ENCODE results near the gene CAMK1G.

CAMK1G gene

DNA sequence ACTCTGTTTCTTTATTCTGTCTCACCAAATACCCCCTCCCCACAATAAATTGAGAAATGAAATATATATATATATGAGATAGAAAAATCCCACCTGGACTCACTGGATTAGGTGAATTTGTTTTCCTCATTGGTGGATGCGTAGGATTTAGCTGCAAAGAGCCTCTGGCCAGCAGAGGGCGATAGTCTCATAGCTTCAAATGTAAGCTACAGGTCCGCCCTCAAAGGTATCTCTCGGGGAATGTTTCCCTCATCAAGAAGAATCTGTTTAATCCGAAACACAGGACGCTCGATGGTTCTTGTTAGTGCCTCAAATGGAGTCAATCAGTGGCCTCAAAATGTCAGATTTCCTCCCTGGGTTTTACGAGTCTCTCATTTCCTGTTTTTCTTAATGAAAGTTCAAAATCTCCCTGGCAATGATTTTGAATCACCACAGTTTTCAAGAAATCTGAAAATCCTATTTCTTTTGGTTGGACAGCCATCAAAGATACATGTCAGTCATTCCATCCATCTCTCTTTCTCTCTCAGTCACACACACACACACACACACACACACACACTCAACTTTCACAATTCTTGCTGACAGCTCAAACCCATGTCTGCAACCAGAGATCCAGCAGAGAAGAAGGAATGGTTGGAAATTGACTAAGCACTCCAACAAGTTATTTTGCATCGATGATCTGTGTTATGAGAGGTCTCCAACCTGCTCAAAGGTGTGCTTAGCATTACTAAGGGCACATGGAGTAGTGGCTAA lies 13.9 kb upstream of the CAMK1G start:
- Histone ChIP-seq H3K4me2 (ENCODE audit: insufficient read depth, low read length) (peak overlapping the region; percentile 37; the same call in 1 of the 2 replicates), H3K9ac (ENCODE audit: low read depth, low read length) (no peak overlapping the region), H3K4me1 (ENCODE audit: insufficient read depth, low read length) (peaks cover 4% of the 10 kb centered on the region; the same call in 1 of the 2 replicates), H3K27me3 (ENCODE audit: insufficient read depth, low read length, poor library complexity) (peaks cover 23% of the 10 kb centered on the region), H3K9me3 (ENCODE audit: insufficient read depth, low read length, severe bottlenecking) (no peaks in the 10 kb centered on the region), H3K27ac (ENCODE audit: low read length) (no peak overlapping the region), H3K36me3 (ENCODE audit: insufficient read depth, low read length) (no peaks in the 10 kb centered on the region), H3K79me2 (ENCODE audit: insufficient read depth, low read length) (no peaks in the 10 kb centered on the region), H4K20me1 (ENCODE audit: insufficient read depth, low read length) (no peaks in the 10 kb centered on the region), H3K4me3 (ENCODE audit: low read depth in 1 of 2, low read length in 2 of 2) (no peak overlapping the region), H2AFZ (ENCODE audit: low read depth, low read length) (peak overlapping the region; percentile 26; the same call in 1 of the 2 replicates)
- DNase-seq (peak; percentile 71), ATAC-seq (ENCODE audit: insufficient read depth, low read depth) (peak; percentile 72)
- TF ChIP-seq EZH2 (IDR thresholded peaks at IDR 0.05; ENCODE audit: borderline replicate concordance, low read depth, low read length, severe bottlenecking): no peak
- TF ChIP-seq, protein P1, sequence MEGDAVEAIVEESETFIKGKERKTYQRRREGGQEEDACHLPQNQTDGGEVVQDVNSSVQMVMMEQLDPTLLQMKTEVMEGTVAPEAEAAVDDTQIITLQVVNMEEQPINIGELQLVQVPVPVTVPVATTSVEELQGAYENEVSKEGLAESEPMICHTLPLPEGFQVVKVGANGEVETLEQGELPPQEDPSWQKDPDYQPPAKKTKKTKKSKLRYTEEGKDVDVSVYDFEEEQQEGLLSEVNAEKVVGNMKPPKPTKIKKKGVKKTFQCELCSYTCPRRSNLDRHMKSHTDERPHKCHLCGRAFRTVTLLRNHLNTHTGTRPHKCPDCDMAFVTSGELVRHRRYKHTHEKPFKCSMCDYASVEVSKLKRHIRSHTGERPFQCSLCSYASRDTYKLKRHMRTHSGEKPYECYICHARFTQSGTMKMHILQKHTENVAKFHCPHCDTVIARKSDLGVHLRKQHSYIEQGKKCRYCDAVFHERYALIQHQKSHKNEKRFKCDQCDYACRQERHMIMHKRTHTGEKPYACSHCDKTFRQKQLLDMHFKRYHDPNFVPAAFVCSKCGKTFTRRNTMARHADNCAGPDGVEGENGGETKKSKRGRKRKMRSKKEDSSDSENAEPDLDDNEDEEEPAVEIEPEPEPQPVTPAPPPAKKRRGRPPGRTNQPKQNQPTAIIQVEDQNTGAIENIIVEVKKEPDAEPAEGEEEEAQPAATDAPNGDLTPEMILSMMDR (IDR thresholded peaks at IDR 0.05; ENCODE audit: borderline replicate concordance, extremely low read depth, low read length, poor library complexity, severe bottlenecking): peak; percentile 80

DNA sequence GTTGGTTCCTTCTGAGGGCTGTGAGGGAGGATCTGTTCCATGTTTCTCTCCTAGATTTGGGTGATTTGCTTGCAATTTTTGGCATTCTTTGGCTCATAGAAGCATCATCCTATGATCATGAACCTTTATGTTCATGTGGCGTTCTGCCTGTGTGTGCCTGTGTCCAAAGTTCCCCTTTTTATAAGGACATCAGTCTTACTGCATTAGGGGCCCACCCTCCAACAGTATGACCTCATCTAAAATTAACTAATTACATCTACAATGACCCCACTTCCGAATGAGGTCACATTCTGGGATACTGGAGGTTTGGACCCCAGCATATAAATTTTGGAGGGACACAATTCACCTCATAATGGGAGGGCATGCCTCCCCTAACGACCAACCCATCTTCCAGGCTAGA lies 12.8 kb upstream of the CAMK1G start:
- ATAC-seq (ENCODE audit: insufficient read depth, low read depth): no peak

DNA sequence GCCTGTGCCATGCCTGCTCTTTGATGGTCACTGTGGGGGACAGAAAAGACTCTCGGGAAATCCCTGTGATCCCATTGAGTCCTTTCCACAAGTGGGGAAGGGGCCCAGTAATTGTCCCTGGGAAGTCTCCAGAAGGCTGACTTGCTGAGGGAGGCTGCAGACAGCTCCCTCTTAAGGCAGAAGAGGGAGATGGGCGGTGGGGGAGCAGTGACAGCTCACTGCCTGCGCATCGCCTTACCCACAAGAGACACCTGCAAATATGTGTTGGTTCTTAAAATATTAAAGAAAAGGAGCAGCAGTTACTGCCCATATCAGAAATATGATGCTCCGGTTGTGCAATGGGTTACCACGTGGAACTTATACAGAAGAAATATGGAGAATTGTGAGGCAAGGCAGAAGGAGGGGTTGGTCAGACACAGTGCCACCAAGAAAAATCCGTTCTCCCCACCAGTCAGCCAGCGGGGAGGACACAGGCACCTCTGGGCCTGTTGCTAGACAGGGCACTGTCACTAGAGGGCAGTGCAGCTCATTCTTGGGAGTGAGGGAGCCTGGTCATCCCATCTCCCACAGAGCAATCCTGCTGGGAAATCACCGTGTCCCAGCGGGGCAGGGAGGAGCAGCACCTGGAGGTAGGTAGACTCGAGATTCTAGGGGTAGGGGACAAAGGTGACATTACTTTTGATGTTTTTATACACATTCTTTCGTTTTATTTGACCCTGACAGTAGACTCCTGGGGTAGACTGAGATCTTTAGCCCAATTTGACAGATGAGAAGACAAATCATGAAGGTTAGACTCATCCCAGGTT lies 6.9 kb upstream of the CAMK1G start:
- H3K9me3 ChIP-seq (ENCODE audit: insufficient read depth, low read length, severe bottlenecking): no peaks in the 10 kb centered on the region
- no peak overlapping the region for H2AFZ ChIP-seq (ENCODE audit: low read depth, low read length)
- DNase-seq: peak; percentile 66
- no peak for TF ChIP-seq EZH2 (IDR thresholded peaks at IDR 0.05; ENCODE audit: borderline replicate concordance, low read depth, low read length, severe bottlenecking)
- TF ChIP-seq, protein P1 (IDR thresholded peaks at IDR 0.05; ENCODE audit: borderline replicate concordance, extremely low read depth, low read length, poor library complexity, severe bottlenecking): peak; percentile 94
- peaks cover 6% of the 10 kb centered on the region for H3K27me3 ChIP-seq (ENCODE audit: insufficient read depth, low read length, poor library complexity)
- H3K9ac ChIP-seq (ENCODE audit: low read depth, low read length): no peak overlapping the region
- no peaks in the 10 kb centered on the region for H3K36me3 ChIP-seq (ENCODE audit: insufficient read depth, low read length)
- ATAC-seq (ENCODE audit: insufficient read depth, low read depth): peak; percentile 91
- no peak overlapping the region for H3K27ac ChIP-seq (ENCODE audit: low read length)
- no peaks in the 10 kb centered on the region for H3K4me1 ChIP-seq (ENCODE audit: insufficient read depth, low read length)
- H3K4me2 ChIP-seq (ENCODE audit: insufficient read depth, low read length): no peak overlapping the region
- no peaks in the 10 kb centered on the region for H4K20me1 ChIP-seq (ENCODE audit: insufficient read depth, low read length)
- no peak overlapping the region for H3K4me3 ChIP-seq (ENCODE audit: low read depth in 1 of 2, low read length in 2 of 2)
- H3K79me2 ChIP-seq (ENCODE audit: insufficient read depth, low read length): no peaks in the 10 kb centered on the region

More for the DNA sequence above, 12.8 kb upstream of the CAMK1G start:
- H3K79me2 ChIP-seq (ENCODE audit: insufficient read depth, low read length): no peaks in the 10 kb centered on the region
- H3K9me3 ChIP-seq (ENCODE audit: insufficient read depth, low read length, severe bottlenecking): no peaks in the 10 kb centered on the region
- no peak overlapping the region for H3K4me2 ChIP-seq (ENCODE audit: insufficient read depth, low read length)
- peaks cover 16% of the 10 kb centered on the region for H3K27me3 ChIP-seq (ENCODE audit: insufficient read depth, low read length, poor library complexity)
- no peak for DNase-seq
- no peaks in the 10 kb centered on the region for H4K20me1 ChIP-seq (ENCODE audit: insufficient read depth, low read length)
- no peak overlapping the region for H2AFZ ChIP-seq (ENCODE audit: low read depth, low read length)
- H3K36me3 ChIP-seq (ENCODE audit: insufficient read depth, low read length): no peaks in the 10 kb centered on the region
- peaks cover 4% of the 10 kb centered on the region; the same call in 1 of the 2 replicates for H3K4me1 ChIP-seq (ENCODE audit: insufficient read depth, low read length)
- H3K4me3 ChIP-seq (ENCODE audit: low read depth in 1 of 2, low read length in 2 of 2): no peak overlapping the region
- H3K27ac ChIP-seq (ENCODE audit: low read length): no peak overlapping the region
- TF ChIP-seq EZH2 (IDR thresholded peaks at IDR 0.05; ENCODE audit: borderline replicate concordance, low read depth, low read length, severe bottlenecking): no peak
- TF ChIP-seq, protein P1 (IDR thresholded peaks at IDR 0.05; ENCODE audit: borderline replicate concordance, extremely low read depth, low read length, poor library complexity, severe bottlenecking): no peak
- H3K9ac ChIP-seq (ENCODE audit: low read depth, low read length): no peak overlapping the region

Data from DND-41 (cell line).